T-helper 17 cell (primary cell): ENCODE measurements around the gene ABTB1. TPM values are rescaled to one million over a fixed set of nuclear protein-coding genes. Genes with fewer than 3 reads are reported as not detected.

ENCODE experiments used
- ATAC-seq: fragments of 150-1000 bp; cut with Tn5 transposase; 2 replicates; pipeline ENCODE4 v1.10.0; 2021; ENCODE audit warnings: mild to moderate bottlenecking, moderate library complexity
- DNase-seq, 3 donors: peaks; one replicate each; pipeline versions ENCODE4 v3.0.0 to v3.0.0-alpha.2; 2020 to 2021
- H3K9me3 ChIP-seq: one replicate; pipeline ENCODE4 v1.7.0; 2013; ENCODE audit warnings: low read length, mild to moderate bottlenecking; ENCODE audit not compliant: control insufficient read depth, poor library complexity, severe bottlenecking
- H3K27ac Mint-ChIP-seq: one replicate; pipeline ENCODE4 v1.8.0; 2022; ENCODE audit warnings: mild to moderate bottlenecking, moderate library complexity, mixed read lengths
- H3K27me3 Mint-ChIP-seq: one replicate; pipeline ENCODE4 v1.8.0; 2022; ENCODE audit warnings: mixed read lengths
- H3K36me3 Mint-ChIP-seq: one replicate; pipeline ENCODE4 v1.8.0; 2022; ENCODE audit warnings: low read depth, mixed read lengths
- H3K4me1 Mint-ChIP-seq: one replicate; pipeline ENCODE4 v1.8.0; 2022; ENCODE audit warnings: mild to moderate bottlenecking, mixed read lengths
- H3K4me3 Mint-ChIP-seq: one replicate; pipeline ENCODE4 v1.8.0; 2022; ENCODE audit warnings: mild to moderate bottlenecking, moderate library complexity, mixed read lengths
- total RNA-seq, 4 donors: library from RNA in 2 of 4; stranded (reverse) in 2 of 4; gene quantifications; one replicate each; pipeline ENCODE4 v1.2.3 and lab custom pipeline; 2022 to 2026

Gene ABTB1
- total RNA-seq, 2 donors from 2014 or later: 88.6 to 95.2 TPM

- Mint-ChIP-seq H3K4me1 (no peaks in the 10 kb centered on the region), H3K4me3 (no peak overlapping the region), H3K36me3 (no peaks in the 10 kb centered on the region), H3K27me3 (peaks cover 36% of the 10 kb centered on the region), H3K27ac (no peak overlapping the region)
- ATAC-seq: no peak
- H3K9me3 ChIP-seq: no peaks in the 10 kb centered on the region
- DNase-seq: no peak
Measured at GRCh38 chr3:127712881-127713771, 40.4 kb downstream of the ABTB1 start.

- no peaks in the 10 kb centered on the region for H3K9me3 ChIP-seq
- Mint-ChIP-seq H3K27me3 (peaks cover 36% of the 10 kb centered on the region), H3K4me3 (no peak overlapping the region), H3K4me1 (no peaks in the 10 kb centered on the region), H3K36me3 (no peaks in the 10 kb centered on the region), H3K27ac (no peak overlapping the region)
- ATAC-seq (no peak), DNase-seq (no peak)
Measured at GRCh38 chr3:127714125-127714571, 41.4 kb downstream of the ABTB1 start.

- H3K27ac Mint-ChIP-seq: no peak overlapping the region
- H3K4me3 Mint-ChIP-seq: no peak overlapping the region
- no peaks in the 10 kb centered on the region for H3K36me3 Mint-ChIP-seq
- peaks cover 36% of the 10 kb centered on the region for H3K27me3 Mint-ChIP-seq
- no peak for ATAC-seq
- no peak for DNase-seq
- no peaks in the 10 kb centered on the region for H3K9me3 ChIP-seq
- no peaks in the 10 kb centered on the region for H3K4me1 Mint-ChIP-seq
Measured at GRCh38 chr3:127714866-127715265, 42.1 kb downstream of the ABTB1 start.

GRCh38 chr3:127715532-127715931, 42.8 kb downstream of the ABTB1 start:
- Mint-ChIP-seq H3K4me3 (peak overlapping the region; percentile 68), H3K27me3 (peaks cover 36% of the 10 kb centered on the region), H3K4me1 (no peaks in the 10 kb centered on the region), H3K27ac (no peak overlapping the region), H3K36me3 (no peaks in the 10 kb centered on the region)
- no peaks in the 10 kb centered on the region for H3K9me3 ChIP-seq
- DNase-seq: no peak
- ATAC-seq: no peak

GRCh38 chr3:127716384-127716783, 43.6 kb downstream of the ABTB1 start:
- H3K9me3 ChIP-seq: no peaks in the 10 kb centered on the region
- Mint-ChIP-seq H3K36me3 (no peaks in the 10 kb centered on the region), H3K27ac (no peak overlapping the region), H3K4me3 (no peak overlapping the region), H3K27me3 (peaks cover 36% of the 10 kb centered on the region), H3K4me1 (no peaks in the 10 kb centered on the region)
- ATAC-seq (no peak), DNase-seq (no peak)

- no peaks in the 10 kb centered on the region for H3K4me1 Mint-ChIP-seq
- H3K4me3 Mint-ChIP-seq: no peak overlapping the region
- no peaks in the 10 kb centered on the region for H3K9me3 ChIP-seq
- no peaks in the 10 kb centered on the region for H3K36me3 Mint-ChIP-seq
- peaks cover 26% of the 10 kb centered on the region for H3K27me3 Mint-ChIP-seq
- H3K27ac Mint-ChIP-seq: no peak overlapping the region
- DNase-seq (no peak), ATAC-seq (no peak)
Measured at GRCh38 chr3:127717357-127718244, 44.8 kb downstream of the ABTB1 start.

- Mint-ChIP-seq H3K27ac (no peak overlapping the region), H3K27me3 (peaks cover 24% of the 10 kb centered on the region), H3K36me3 (no peaks in the 10 kb centered on the region), H3K4me3 (no peak overlapping the region), H3K4me1 (no peaks in the 10 kb centered on the region)
- DNase-seq (no peak), ATAC-seq (no peak)
- H3K9me3 ChIP-seq: no peaks in the 10 kb centered on the region
Measured at GRCh38 chr3:127718245-127718915, 45.6 kb downstream of the ABTB1 start.

GRCh38 chr3:127718916-127719290, 46.2 kb downstream of the ABTB1 start:
- Mint-ChIP-seq H3K4me3 (no peak overlapping the region), H3K36me3 (no peaks in the 10 kb centered on the region), H3K27ac (no peak overlapping the region), H3K4me1 (no peaks in the 10 kb centered on the region), H3K27me3 (peaks cover 18% of the 10 kb centered on the region)
- DNase-seq (no peak), ATAC-seq (no peak)
- H3K9me3 ChIP-seq: no peaks in the 10 kb centered on the region

- DNase-seq: no peak
- H3K9me3 ChIP-seq: no peaks in the 10 kb centered on the region
- no peak overlapping the region for H3K4me3 Mint-ChIP-seq
- no peak for ATAC-seq
- H3K27ac Mint-ChIP-seq: no peak overlapping the region
- H3K27me3 Mint-ChIP-seq: peaks cover 14% of the 10 kb centered on the region
- H3K4me1 Mint-ChIP-seq: no peaks in the 10 kb centered on the region
- no peaks in the 10 kb centered on the region for H3K36me3 Mint-ChIP-seq
Measured at GRCh38 chr3:127719369-127719768, 46.6 kb downstream of the ABTB1 start.

GRCh38 chr3:127720161-127720823, 47.5 kb downstream of the ABTB1 start:
- DNase-seq (no peak), ATAC-seq (no peak)
- Mint-ChIP-seq H3K36me3 (peaks cover 4% of the 10 kb centered on the region), H3K4me3 (no peak overlapping the region), H3K27ac (no peak overlapping the region), H3K4me1 (no peaks in the 10 kb centered on the region), H3K27me3 (peaks cover 10% of the 10 kb centered on the region)
- H3K9me3 ChIP-seq: no peaks in the 10 kb centered on the region

GRCh38 chr3:127720985-127721935, 48.5 kb downstream of the ABTB1 start:
- ATAC-seq: no peak
- Mint-ChIP-seq H3K27ac (no peak overlapping the region), H3K36me3 (peaks cover 6% of the 10 kb centered on the region), H3K4me1 (no peaks in the 10 kb centered on the region), H3K27me3 (peaks cover 12% of the 10 kb centered on the region), H3K4me3 (no peak overlapping the region)
- no peak for DNase-seq
- no peaks in the 10 kb centered on the region for H3K9me3 ChIP-seq
